ENCODE data around the gene RAB24.
"Not testable (repeated sequence)": the region's sequence is repeated elsewhere in the genome, so short reads cannot be mapped to it uniquely, and the experiment has no call there.

RAB24 gene

GRCh38 chr5:177349362-177349647 lies 45.8 kb upstream of the RAB24 start:
- TF ChIP-seq, protein P1, sequence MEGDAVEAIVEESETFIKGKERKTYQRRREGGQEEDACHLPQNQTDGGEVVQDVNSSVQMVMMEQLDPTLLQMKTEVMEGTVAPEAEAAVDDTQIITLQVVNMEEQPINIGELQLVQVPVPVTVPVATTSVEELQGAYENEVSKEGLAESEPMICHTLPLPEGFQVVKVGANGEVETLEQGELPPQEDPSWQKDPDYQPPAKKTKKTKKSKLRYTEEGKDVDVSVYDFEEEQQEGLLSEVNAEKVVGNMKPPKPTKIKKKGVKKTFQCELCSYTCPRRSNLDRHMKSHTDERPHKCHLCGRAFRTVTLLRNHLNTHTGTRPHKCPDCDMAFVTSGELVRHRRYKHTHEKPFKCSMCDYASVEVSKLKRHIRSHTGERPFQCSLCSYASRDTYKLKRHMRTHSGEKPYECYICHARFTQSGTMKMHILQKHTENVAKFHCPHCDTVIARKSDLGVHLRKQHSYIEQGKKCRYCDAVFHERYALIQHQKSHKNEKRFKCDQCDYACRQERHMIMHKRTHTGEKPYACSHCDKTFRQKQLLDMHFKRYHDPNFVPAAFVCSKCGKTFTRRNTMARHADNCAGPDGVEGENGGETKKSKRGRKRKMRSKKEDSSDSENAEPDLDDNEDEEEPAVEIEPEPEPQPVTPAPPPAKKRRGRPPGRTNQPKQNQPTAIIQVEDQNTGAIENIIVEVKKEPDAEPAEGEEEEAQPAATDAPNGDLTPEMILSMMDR (IDR thresholded peaks at IDR 0.05; ENCODE audit: low read depth, low read length), result no peak
- no peak overlapping the region for H3K4me3 ChIP-seq (ENCODE audit: low read depth, low read length)
- no peak for DNase-seq (ENCODE audit: low read depth, low spot score)
- in situ Hi-C loops (cut with HindIII; ENCODE audit: low sequenced_read_pairs), result no loop called here

GRCh38 chr5:177347699-177348098 lies 44.2 kb upstream of the RAB24 start:
- in situ Hi-C loops (cut with HindIII; ENCODE audit: low sequenced_read_pairs), result no loop called here
- H3K4me3 ChIP-seq (ENCODE audit: low read depth, low read length), result no peak overlapping the region
- TF ChIP-seq, protein P1 (IDR thresholded peaks at IDR 0.05; ENCODE audit: low read depth, low read length), result no peak
- no peak for DNase-seq (ENCODE audit: low read depth, low spot score)

GRCh38 chr5:177346820-177347219 lies 43.3 kb upstream of the RAB24 start:
- in situ Hi-C loops (cut with HindIII; ENCODE audit: low sequenced_read_pairs), result no loop called here
- H3K4me3 ChIP-seq (ENCODE audit: low read depth, low read length), result no peak overlapping the region
- no peak for DNase-seq (ENCODE audit: low read depth, low spot score)
- TF ChIP-seq, protein P1 (IDR thresholded peaks at IDR 0.05; ENCODE audit: low read depth, low read length), result no peak

GRCh38 chr5:177344891-177345290 lies 41.4 kb upstream of the RAB24 start:
- H3K4me3 ChIP-seq (ENCODE audit: low read depth, low read length), result no peak overlapping the region
- no peak for DNase-seq (ENCODE audit: low read depth, low spot score)
- TF ChIP-seq, protein P1 (IDR thresholded peaks at IDR 0.05; ENCODE audit: low read depth, low read length), result no peak
- in situ Hi-C loops (cut with HindIII; ENCODE audit: low sequenced_read_pairs), result no loop called here

- TF ChIP-seq, protein P1 (IDR thresholded peaks at IDR 0.05; ENCODE audit: low read depth, low read length), result no peak
- in situ Hi-C loops (cut with HindIII; ENCODE audit: low sequenced_read_pairs), result no loop called here
- DNase-seq (ENCODE audit: low read depth, low spot score), result no peak
- no peak overlapping the region for H3K4me3 ChIP-seq (ENCODE audit: low read depth, low read length)
These were observed 40.3 kb upstream of the RAB24 start for GRCh38 chr5:177343777-177344176.

DNA sequence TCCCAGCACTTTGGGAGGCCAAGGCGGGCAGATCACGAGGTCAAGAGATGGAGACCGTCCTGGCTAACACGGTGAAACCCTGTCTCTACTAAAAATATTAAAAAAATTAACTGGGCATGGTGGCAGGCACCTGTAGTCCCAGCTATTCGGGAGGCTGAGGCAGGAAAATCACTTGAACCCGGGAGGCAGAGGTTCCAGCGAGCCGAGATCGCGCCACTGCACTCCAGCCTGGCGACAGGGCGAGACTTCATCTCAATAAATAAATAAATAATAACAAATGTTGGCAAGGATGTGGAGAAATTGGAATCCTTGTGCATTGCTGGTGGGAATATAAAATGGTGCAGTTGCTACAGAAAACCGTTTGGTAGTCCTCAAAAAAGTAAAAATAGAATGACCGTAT lies 39.5 kb upstream of the RAB24 start:
- DNase-seq (ENCODE audit: low read depth, low spot score); H3K4me3 ChIP-seq (ENCODE audit: low read depth, low read length); in situ Hi-C loops (cut with HindIII; ENCODE audit: low sequenced_read_pairs): not testable (repeated sequence)

DNA sequence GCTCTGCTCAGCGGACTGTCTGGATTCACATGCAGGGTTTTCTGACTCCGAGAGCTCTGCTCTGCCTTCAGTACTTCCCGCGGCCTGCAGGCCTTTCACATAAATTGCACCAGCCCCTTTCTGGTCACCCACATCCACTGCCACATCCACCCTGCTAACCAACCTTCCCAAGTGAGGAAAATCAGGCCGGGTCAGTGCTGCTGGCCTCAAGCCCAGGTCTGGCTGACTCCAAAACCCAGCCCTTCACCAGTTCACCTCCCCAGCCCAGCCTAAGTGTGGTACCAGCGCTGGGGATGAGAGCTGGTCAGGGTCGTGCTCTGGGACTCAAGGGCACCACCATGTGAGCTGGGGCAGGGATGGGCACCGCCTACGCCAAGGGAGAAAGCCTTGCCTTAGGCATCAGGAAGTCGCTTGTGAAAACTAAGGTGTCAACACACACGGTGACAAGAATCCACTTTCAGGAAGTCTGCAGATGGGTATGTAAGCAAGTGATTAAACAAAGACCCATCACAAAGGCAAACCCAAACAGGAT lies 35.7 kb upstream of the RAB24 start:
- no peak for DNase-seq (ENCODE audit: low read depth, low spot score)
- H3K4me3 ChIP-seq (ENCODE audit: low read depth, low read length), result no peak overlapping the region
- TF ChIP-seq, protein P1 (IDR thresholded peaks at IDR 0.05; ENCODE audit: low read depth, low read length), result no peak
- in situ Hi-C loops (cut with HindIII; ENCODE audit: low sequenced_read_pairs), result no loop called here

All from astrocyte of the spinal cord (primary cell).